ELF-1 (cell line): ENCODE results near the gene CDHR4.
A peak's percentile ranks its signal among the peaks of the same experiment; 100 is the strongest.
"Not testable (repeated sequence)": the region's sequence is repeated elsewhere in the genome, so short reads cannot be mapped to it uniquely, and the experiment has no call there.

Experiments
- DNase-seq: peaks from one replicate; pipeline ENCODE4 v3.0.0-alpha.2; 2016; ENCODE audit warnings: low read depth, low spot score

CDHR4 gene

DNA sequence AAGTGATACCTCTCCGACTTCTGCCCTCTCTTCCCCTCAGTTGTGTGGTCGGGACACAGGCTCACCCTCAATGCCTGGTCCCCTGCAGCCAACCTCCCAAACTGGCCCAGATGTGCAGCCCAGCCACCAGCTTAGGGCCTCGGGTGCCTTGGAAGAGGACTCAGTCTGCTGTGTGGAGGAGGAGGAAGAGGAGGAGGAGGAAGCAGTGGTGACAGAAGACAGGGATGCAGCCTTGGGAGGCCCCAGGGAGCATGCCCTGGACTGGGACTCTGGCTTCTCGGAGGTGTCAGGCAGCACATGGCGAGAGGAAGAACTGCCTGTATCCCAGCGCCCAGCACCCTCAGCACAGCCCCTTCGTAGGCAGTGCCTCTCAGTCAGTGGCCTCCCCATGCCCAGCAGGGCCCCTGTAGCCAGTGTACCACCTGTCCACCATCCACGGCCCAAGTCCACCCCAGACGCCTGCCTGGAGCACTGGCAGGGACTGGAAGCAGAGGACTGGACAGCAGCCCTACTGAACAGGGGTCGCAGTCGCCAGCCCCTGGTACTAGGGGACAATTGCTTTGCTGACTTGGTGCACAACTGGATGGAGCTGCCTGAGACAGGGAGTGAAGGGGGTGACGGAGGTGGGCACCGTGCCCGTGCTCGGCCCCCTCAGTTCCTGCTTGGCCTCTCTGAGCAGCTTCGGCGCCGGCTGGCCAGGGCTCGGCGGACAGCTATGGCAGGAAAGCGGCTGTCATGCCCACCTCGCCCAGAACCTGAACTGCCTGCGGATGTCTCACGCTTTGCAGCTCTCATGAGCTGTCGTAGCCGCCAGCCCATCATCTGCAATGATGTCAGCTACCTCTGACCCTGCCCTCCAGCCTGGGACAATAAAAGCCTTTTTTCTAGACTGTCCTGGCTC lies 4.7 kb upstream of the CDHR4 start:
- no peak for DNase-seq

GRCh38 chr3:49803465-49804140 lies 3.9 kb upstream of the CDHR4 start:
- DNase-seq, result no peak

- DNase-seq, result peak; percentile 91
These were observed 3.2 kb upstream of the CDHR4 start, which contains the start of gene INKA1 for GRCh38 chr3:49802719-49803464. TSS of gene INKA1 (plus strand) at chr3:49803261. CDS start at chr3:49803393, 132 bp downstream.

DNA sequence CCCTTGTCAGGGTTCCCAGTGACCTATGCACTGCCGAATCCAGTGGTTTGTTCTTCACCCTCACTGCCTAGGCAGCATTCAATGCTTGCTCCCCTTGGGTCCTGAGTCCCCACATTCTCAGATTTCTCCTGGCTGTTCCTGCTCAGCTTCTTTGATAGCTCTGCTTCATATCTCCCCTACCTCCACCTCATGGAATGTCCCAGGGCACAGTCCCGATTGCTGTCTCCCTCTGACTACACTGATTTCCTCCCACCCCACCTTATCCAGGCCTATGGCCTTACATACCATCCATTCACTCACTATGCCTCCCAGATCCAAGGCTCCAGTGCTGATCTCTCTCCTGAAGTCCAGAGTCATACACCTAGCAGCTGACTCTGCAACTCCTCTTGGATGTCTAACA lies 1.5 kb upstream of the CDHR4 start:
- no peak for DNase-seq

DNA sequence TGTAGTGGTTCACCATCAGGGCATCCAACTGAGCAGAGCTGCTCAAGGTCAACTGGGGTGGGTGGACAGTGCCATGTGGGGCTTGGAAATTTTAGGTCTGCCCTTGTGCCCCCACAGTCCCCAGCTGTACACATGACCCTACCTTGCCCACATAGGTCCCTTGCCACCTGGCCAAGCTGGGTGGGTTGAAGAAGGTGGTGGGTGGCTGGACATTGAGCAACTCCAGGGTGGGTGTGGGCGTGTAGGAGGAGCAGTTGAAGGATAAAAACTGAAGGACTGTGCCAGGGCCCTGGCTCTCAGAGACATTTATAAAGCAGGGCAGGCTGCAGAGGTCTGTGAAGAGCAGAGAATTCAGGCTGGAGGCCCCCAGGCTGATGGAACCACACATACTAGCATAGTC lies 568 bp downstream of the CDHR4 start:
- no peak for DNase-seq

GRCh38 chr3:49794926-49795905 lies 4.5 kb downstream of the CDHR4 start:
- DNase-seq, result no peak

DNA sequence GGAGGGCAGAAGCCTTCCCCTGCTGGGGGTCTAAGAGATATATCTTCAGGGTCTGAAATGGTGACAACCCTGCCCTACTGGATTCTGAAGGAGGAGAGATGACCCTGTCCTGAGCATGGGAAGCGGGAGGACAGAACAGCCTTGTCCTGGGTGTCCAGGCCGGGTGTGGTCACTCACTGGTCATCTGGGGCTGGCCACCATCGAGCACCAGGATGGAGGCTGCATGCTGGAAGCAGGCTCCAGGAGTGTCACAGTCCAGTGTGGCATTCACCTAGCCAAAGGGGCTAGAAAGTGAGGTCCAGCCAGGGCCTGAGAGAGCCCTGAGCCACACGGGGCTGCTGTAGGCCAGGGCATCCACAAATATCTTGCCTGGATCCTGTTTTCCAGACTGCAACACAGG lies 5.2 kb downstream of the CDHR4 start:
- no peak for DNase-seq

GRCh38 chr3:49793486-49794085 lies 6.1 kb downstream of the CDHR4 start:
- no peak for DNase-seq

DNA sequence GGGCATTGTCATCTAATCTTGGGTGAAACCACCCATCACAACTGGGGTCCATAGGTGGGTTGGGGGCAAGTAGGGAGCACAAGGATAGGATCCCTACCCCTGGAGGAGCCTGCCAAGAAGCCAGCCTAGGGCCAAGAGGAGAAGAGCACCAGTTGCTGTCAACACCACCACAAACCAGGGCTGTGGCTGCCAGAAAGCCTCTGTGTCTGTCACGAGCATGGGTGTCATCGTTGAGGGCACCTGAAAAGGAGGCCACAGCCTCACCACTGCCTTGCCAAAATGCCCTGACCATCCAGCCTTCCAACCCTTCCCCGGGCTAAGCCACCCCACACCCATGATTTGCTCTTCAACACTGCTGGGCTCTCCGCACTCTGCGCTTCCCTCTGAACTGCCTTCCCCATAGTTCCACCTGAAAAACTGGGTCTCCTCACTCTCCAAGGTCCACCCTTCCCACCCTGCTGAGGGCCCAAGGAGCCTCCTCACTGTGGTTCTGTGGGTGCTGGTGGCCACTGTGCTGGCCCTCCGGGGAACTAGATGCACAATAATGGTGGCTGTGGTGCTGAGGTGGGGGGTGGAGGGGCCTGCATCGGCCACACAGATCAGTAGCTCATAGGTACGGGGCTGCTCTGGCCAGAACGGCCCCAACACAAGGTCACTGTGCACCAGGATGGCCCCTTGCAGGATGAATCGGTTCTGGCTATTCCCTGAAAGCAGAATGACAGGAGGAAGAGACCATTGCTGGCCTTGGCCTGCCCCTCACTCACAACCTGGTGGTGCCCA lies 7.1 kb downstream of the CDHR4 start:
- DNase-seq, result no peak

GRCh38 chr3:49791571-49791970 lies 8.1 kb downstream of the CDHR4 start:
- no peak for DNase-seq

- DNase-seq, result peak; percentile 58
These were observed 8.9 kb downstream of the CDHR4 start for GRCh38 chr3:49790626-49791411.

GRCh38 chr3:49788056-49788455 lies 11.6 kb downstream of the CDHR4 start:
- no peak for DNase-seq

DNA sequence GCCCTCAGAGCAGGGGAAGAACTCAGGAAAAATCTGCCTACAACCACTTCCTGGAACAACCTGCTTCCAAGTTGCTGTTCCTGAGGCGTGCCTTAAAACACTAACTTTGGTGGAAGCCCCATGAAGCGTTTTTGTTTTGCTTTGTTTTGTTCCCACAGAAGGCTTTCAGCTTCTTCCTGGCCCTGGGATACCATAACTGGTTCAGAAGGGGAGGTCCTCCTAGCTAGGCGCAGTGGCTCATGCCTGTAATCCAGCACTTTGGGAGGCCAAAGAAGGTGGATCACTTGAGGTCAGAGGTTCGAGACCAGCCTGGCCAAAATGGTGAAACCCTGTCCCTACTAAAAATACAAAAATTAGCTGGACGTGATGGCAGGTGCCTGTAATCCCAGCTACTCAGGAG lies 12.1 kb downstream of the CDHR4 start:
- no peak for DNase-seq

DNA sequence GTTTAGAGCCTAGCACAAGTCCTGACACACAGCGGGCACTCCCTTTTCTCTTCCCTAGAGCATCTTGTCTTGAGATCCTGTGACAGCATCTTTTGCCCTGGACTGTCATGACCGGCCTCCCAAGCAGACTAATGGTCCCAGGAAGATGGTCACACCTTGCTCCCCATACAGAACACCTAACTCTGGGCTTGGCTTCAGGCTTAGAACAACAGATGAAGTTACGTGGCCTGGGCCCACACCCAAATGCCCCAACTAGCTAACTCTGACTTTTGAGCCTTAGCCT lies 12.6 kb downstream of the CDHR4 start:
- no peak for DNase-seq

GRCh38 chr3:49786357-49787181 lies 13.1 kb downstream of the CDHR4 start, which contains the start of gene IP6K1:
TSS of gene IP6K1 (minus strand) at chr3:49786542. CDS start at chr3:49748040, 38,502 bp downstream.
- peak; percentile 100 for DNase-seq

GRCh38 chr3:49785565-49786356 lies 13.9 kb downstream of the CDHR4 start:
- DNase-seq, result peak; percentile 63

DNA sequence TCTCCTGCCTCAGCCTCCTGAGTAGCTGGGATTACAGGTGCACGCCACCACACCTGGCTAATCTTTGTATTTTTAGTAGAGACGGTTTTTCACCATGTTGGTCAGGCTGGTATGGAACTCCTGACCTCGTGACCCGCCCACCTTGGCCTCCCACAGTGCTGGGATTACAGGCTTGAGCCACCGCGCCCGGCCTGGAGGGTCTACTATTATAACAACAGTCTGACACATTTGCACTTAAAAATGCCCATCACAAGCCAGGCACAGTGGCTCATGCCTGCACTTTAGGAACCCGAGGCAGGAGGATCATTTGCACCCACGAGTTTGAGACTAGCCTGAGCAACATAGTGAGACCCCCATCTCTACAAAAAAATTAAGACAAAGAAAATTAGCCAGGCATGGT lies 17.4 kb downstream of the CDHR4 start:
- not testable (repeated sequence) for DNase-seq
